Neural cell (in vitro differentiated cells): ENCODE data around the gene PSORS1C2.
"Not testable (repeated sequence)": the region's sequence is repeated elsewhere in the genome, so short reads cannot be mapped to it uniquely, and the experiment has no call there.

ENCODE experiments used
- CTCF ChIP-seq: fragments of 450-650 bp; IDR thresholded peaks from 2 replicates; pipeline ENCODE4 v1.5.1; 2014; ENCODE audit warnings: antibody characterized with exemption, mild to moderate bottlenecking, moderate library complexity; ENCODE audit not compliant: poor library complexity, severe bottlenecking
- EP300 ChIP-seq: fragments of 450-650 bp; conservative IDR thresholded peaks from 2 replicates; pipeline ENCODE4 v1.6.1; 2014; ENCODE audit warnings: antibody characterized with exemption, mild to moderate bottlenecking, moderate library complexity; ENCODE audit not compliant: poor library complexity, severe bottlenecking
- EZH2 ChIP-seq: fragments of 200-600, 300-800 bp; shearing (Covaris generic), sonication (generic); IDR thresholded peaks from 2 replicates; pipeline ENCODE4 v1.6.1; 2014; ENCODE audit warnings: antibody characterized with exemption, low read length, borderline replicate concordance, mild to moderate bottlenecking; ENCODE audit not compliant: insufficient read depth, poor library complexity, severe bottlenecking
- POLR2AphosphoS5 ChIP-seq: IDR thresholded peaks from 2 replicates; pipeline ENCODE4 v1.6.1; 2012
- RAD21 ChIP-seq: fragments of 450-650 bp; conservative IDR thresholded peaks from 2 replicates; pipeline ENCODE4 v1.6.1; 2014; ENCODE audit warnings: antibody characterized with exemption, mild to moderate bottlenecking, moderate library complexity
- REST ChIP-seq: IDR thresholded peaks from 2 replicates; pipeline ENCODE4 v1.6.1; 2012; ENCODE audit warnings: borderline replicate concordance
- SMC3 ChIP-seq: fragments of 450-650 bp; conservative IDR thresholded peaks from 2 replicates; pipeline ENCODE4 v1.6.1; 2014; ENCODE audit warnings: antibody characterized with exemption, mild to moderate bottlenecking, moderate library complexity; ENCODE audit not compliant: poor library complexity
- TAF1 ChIP-seq: IDR thresholded peaks from 2 replicates; pipeline ENCODE4 v1.6.1; 2012; ENCODE audit warnings: low read depth

GRCh38 chr6:31183859-31184258 lies 45.0 kb upstream of the PSORS1C2 start:
- TF ChIP-seq CTCF, EP300, POLR2AphosphoS5, EZH2, TAF1, REST, RAD21, SMC3: not testable (repeated sequence)
